ENCODE measurements around the gene CMC2. TPM values are rescaled to one million over a fixed set of nuclear protein-coding genes. Genes with fewer than 3 reads are reported as not detected.

Gene CMC2
- total and polyA plus RNA-seq, 3 donors from 2014 or later: 63.7 to 184 (median 84.1) TPM

DNA sequence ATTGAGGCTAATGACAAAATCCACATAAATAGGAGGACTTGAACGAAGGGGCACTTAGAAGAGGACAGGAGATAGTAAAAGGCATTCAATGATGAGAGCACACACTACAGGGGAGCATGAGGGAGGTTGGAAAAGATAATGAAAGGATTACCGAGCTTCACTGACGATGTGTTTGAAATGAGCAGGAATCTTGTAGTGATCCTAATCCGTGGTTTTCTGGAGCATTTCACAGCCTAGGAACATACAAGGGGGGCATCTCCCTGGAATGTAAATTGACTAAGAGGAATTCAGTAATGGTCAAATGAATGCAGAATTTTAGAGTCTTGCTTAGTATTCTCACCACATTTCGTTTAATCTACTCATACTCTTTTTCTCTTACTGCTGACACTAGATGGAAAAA is 34.2 kb upstream of the CMC2 start:
- no peaks in the 10 kb centered on the region for H3K9me3 ChIP-seq
- intact Hi-C loops (cut with DNase I; ENCODE audit: low total_unique reads): no loop called here
- WGBS, 2 donors: 89 to 90% methylated on average over 5 of the region's 5 CpGs
- no peaks in the 10 kb centered on the region for H3K36me3 ChIP-seq (ENCODE audit: low read depth, missing control alignments)
- no peak overlapping the region for H3K4me3 ChIP-seq
- TF ChIP-seq, protein P1, sequence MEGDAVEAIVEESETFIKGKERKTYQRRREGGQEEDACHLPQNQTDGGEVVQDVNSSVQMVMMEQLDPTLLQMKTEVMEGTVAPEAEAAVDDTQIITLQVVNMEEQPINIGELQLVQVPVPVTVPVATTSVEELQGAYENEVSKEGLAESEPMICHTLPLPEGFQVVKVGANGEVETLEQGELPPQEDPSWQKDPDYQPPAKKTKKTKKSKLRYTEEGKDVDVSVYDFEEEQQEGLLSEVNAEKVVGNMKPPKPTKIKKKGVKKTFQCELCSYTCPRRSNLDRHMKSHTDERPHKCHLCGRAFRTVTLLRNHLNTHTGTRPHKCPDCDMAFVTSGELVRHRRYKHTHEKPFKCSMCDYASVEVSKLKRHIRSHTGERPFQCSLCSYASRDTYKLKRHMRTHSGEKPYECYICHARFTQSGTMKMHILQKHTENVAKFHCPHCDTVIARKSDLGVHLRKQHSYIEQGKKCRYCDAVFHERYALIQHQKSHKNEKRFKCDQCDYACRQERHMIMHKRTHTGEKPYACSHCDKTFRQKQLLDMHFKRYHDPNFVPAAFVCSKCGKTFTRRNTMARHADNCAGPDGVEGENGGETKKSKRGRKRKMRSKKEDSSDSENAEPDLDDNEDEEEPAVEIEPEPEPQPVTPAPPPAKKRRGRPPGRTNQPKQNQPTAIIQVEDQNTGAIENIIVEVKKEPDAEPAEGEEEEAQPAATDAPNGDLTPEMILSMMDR (IDR thresholded peaks at IDR 0.05): no peak
- no peak for TF ChIP-seq POLR2A (IDR thresholded peaks at IDR 0.05)
- H3K27me3 ChIP-seq: no peaks in the 10 kb centered on the region
- H3K27ac ChIP-seq: no peak overlapping the region
- DNase-seq: no peak
- H3K4me1 ChIP-seq: peaks cover 13% of the 10 kb centered on the region

DNA sequence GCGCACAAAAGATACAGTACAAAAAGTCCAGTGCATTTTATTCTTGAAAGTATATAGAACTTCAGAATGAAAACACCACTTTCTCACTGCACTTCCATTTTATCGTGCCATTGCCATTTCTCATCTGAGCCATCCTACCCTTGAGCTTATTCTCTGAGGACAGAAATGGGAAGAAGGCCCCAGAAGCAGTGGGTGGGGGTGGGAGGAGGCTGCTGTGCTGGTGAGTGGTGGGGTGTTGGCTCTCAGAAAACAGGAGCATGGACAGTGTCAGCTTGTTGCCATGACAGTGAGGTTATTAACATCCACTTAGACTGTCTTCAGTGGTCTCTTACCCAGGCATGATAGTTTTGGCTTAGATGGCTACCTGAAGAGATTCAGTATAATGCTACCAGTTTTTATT is 33.4 kb upstream of the CMC2 start:
- Histone ChIP-seq H3K27me3 (no peaks in the 10 kb centered on the region), H3K4me1 (peaks cover 13% of the 10 kb centered on the region), H3K9me3 (no peaks in the 10 kb centered on the region), H3K4me3 (no peak overlapping the region), H3K27ac (no peak overlapping the region), H3K36me3 (ENCODE audit: low read depth, missing control alignments) (no peaks in the 10 kb centered on the region)
- TF ChIP-seq, protein P1 (IDR thresholded peaks at IDR 0.05): no peak
- no peak for TF ChIP-seq POLR2A (IDR thresholded peaks at IDR 0.05)
- WGBS, 2 donors: 88 to 93% methylated on average over 2 of the region's 2 CpGs
- DNase-seq: no peak
- intact Hi-C loops (cut with DNase I; ENCODE audit: low total_unique reads): no loop called here

DNA sequence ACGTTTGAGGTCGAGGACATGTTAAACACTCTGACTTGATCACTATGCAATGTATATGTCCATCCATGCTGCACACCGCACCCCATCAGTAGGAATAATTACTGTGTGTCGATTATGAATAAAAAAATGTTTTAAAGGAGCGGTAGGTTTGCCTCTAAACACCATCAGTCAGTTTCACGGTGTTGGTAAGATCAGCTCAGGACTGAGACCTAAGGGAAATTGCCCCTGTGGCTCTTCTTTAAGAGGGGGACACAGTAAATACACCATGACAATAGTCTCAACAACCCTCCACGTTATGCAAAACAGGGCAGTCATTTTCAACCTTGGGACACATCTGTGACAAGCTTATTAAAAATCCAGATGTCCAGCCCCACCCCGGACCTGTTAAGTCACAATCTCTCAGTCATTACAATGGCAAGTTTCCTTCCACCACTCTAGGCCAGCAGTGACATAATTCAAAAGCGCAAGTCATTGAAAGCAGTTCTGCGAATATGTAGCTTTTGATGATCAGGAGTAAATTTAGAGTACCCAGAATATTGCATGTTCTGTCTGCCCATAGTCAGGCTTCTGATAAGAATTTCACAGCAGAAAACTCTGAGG is 30.2 kb upstream of the CMC2 start:
- Histone ChIP-seq H3K9me3 (no peaks in the 10 kb centered on the region), H3K36me3 (ENCODE audit: low read depth, missing control alignments) (no peaks in the 10 kb centered on the region), H3K4me3 (peak overlapping the region; percentile 70 to 89), H3K4me1 (peaks cover 13% of the 10 kb centered on the region), H3K27me3 (no peaks in the 10 kb centered on the region), H3K27ac (peak overlapping the region in 1 of 2 donors; percentile 76)
- TF ChIP-seq POLR2A (IDR thresholded peaks at IDR 0.05): no peak
- TF ChIP-seq, protein P1 (IDR thresholded peaks at IDR 0.05): no peak
- no peak for DNase-seq
- WGBS, 2 donors: 25 to 26% methylated on average over 10 of the region's 10 CpGs
- intact Hi-C loops (cut with DNase I; ENCODE audit: low total_unique reads): no loop called here

DNA sequence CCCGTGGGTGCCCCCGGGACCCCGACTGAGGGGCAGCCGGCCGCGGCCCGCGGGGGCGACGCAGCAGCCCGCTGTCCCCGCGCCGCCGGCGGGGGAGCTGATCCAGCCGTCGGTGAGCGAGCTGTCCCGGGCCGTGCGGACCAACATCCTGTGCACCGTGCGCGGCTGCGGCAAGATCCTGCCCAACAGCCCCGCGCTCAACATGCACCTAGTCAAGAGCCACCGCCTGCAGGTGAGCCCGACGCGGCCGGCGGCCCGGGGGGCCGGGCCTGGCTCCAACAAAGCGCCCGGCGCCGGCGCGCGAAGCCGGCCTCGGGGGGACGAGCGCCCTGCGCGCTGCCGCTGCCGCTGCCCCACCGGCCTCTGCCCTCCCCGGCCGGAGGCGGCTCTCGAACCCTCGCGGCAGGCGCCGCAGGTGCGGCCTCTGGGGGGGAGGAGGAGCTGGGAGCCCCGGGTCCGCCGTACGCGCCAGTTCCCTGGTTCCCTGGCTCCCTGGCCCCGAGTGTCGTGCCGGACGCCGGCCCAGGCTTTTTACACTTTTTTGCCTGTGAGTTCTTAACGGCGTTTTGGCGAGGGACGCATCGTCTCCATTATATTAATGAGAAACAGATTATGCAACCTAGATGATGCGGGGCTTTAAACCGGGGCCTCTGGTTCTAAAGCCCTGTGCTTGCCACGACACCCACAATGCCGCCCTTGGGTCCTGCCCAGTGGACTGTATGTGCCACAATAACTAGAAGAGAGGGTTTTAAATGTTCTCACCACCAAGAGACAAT is 29.5 kb upstream of the CMC2 start:
- Histone ChIP-seq H3K36me3 (ENCODE audit: low read depth, missing control alignments) (no peaks in the 10 kb centered on the region), H3K4me3 (peak overlapping the region; percentile 70 to 89), H3K27ac (peak overlapping the region in 1 of 2 donors; percentile 76), H3K27me3 (no peaks in the 10 kb centered on the region), H3K4me1 (peaks cover 13% of the 10 kb centered on the region), H3K9me3 (no peaks in the 10 kb centered on the region)
- WGBS, 2 donors: 0% methylated on average over 28 to 58 of the region's 80 CpGs
- no peak for TF ChIP-seq POLR2A (IDR thresholded peaks at IDR 0.05)
- TF ChIP-seq, protein P1 (IDR thresholded peaks at IDR 0.05): no peak
- intact Hi-C loops (cut with DNase I; ENCODE audit: low total_unique reads): no loop called here
- peak; percentile 40 for DNase-seq

All from testis (tissue), 3 donors.